ENCODE data around the gene GIN1. TPM values are rescaled to one million over a fixed set of nuclear protein-coding genes. Genes with fewer than 3 reads are reported as not detected.

Gene GIN1
- total RNA-seq, 6 experiments from 2014 or later: 5.6 to 8.0 (median 6.1) TPM

DNA sequence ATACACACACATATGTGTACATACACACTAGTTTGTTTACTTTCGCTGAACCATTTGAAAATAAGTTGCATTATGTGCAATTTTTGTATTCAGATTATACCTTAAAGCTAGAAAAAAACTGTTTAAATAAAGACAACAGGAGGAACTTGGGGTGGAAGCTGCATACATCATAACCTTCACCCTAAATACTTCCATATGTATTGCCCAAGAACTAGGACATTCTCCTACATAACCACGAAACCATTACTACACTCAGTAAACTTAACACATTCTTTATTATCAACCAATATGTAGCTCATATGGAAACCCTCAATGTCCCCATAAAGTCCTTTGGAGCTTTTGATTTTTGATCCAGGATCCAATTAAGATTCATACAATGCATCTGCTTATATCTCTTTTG is 83.3 kb downstream of the GIN1 start:
- H3K27me3 Mint-ChIP-seq (ENCODE audit: insufficient read depth): no peaks in the 10 kb centered on the region

More for the DNA sequence above, 83.3 kb downstream of the GIN1 start:
- TF ChIP-seq, protein P1, sequence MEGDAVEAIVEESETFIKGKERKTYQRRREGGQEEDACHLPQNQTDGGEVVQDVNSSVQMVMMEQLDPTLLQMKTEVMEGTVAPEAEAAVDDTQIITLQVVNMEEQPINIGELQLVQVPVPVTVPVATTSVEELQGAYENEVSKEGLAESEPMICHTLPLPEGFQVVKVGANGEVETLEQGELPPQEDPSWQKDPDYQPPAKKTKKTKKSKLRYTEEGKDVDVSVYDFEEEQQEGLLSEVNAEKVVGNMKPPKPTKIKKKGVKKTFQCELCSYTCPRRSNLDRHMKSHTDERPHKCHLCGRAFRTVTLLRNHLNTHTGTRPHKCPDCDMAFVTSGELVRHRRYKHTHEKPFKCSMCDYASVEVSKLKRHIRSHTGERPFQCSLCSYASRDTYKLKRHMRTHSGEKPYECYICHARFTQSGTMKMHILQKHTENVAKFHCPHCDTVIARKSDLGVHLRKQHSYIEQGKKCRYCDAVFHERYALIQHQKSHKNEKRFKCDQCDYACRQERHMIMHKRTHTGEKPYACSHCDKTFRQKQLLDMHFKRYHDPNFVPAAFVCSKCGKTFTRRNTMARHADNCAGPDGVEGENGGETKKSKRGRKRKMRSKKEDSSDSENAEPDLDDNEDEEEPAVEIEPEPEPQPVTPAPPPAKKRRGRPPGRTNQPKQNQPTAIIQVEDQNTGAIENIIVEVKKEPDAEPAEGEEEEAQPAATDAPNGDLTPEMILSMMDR (IDR thresholded peaks at IDR 0.05): no peak
- Mint-ChIP-seq H3K27ac (no peak overlapping the region), H3K4me1 (ENCODE audit: low read depth) (no peaks in the 10 kb centered on the region; the same call in 1 of the 2 replicates), H3K9me3 (no peaks in the 10 kb centered on the region), H3K4me3 (no peak overlapping the region), H3K36me3 (ENCODE audit: low read depth) (peaks cover 3% of the 10 kb centered on the region; the same call in 1 of the 2 replicates)
- DNase-seq: no peak

Other genes with a start within 250 kb of the GIN1 start
- gene PPIP5K2, start 163 bp upstream of the GIN1 start, total RNA-seq (2021; fragmentation: NEBNext Ultra II Directional; extraction: Animal tissue kit (Norgen Biotek cat#: 25700)): 10 to 100 TPM; 54.9 to 75.2 (median 61.2) TPM
- gene MACIR, start 138.6 kb upstream of the GIN1 start, total RNA-seq (2021; fragmentation: NEBNext Ultra II Directional; extraction: Animal tissue kit (Norgen Biotek cat#: 25700)): 100 to 1,000 TPM in 3 of 6 experiments, 10 to 100 TPM in 3; 80.7 to 110 (median 97.9) TPM

Measured in HFFc6 (cell line).